22Rv1 (cell line): Measurements from ENCODE around the gene PAQR9.

Experiments used
- H3K27ac ChIP-seq: fragments of 450-650 bp; 2 replicates; pipeline ENCODE4 v1.5.1; 2017
- CTCF ChIP-seq: fragments of 450-650 bp; IDR thresholded peaks from 2 replicates; pipeline ENCODE4 v1.5.1; 2017; ENCODE audit warnings: mild to moderate bottlenecking
- ZFX ChIP-seq: fragments of 450-650 bp; IDR thresholded peaks from 2 replicates; pipeline ENCODE4 v1.6.1; 2017; ENCODE audit warnings: antibody characterized with exemption, borderline replicate concordance

The PAQR9 gene

GRCh38 chr3:142961539-142961938 lies 1.9 kb downstream of the PAQR9 start:
- no peak overlapping the region for H3K27ac ChIP-seq
- TF ChIP-seq CTCF (no peak), ZFX (no peak)

GRCh38 chr3:142960322-142960850 lies 3.1 kb downstream of the PAQR9 start:
- H3K27ac ChIP-seq = no peak overlapping the region
- no peak for TF ChIP-seq CTCF
- no peak for TF ChIP-seq ZFX

- TF ChIP-seq ZFX (no peak), CTCF (no peak)
Measured at GRCh38 chr3:142958707-142959106, 4.8 kb downstream of the PAQR9 start.

GRCh38 chr3:142953443-142953842 lies 10.0 kb downstream of the PAQR9 start:
- no peak for TF ChIP-seq CTCF
- TF ChIP-seq ZFX = no peak
- no peak overlapping the region for H3K27ac ChIP-seq

More at GRCh38 chr3:142958707-142959106, 4.8 kb downstream of the PAQR9 start:
- no peak overlapping the region for H3K27ac ChIP-seq

GRCh38 chr3:142952272-142953193 lies 10.9 kb downstream of the PAQR9 start:
- TF ChIP-seq ZFX (no peak), CTCF (no peak)
- no peak overlapping the region for H3K27ac ChIP-seq

- TF ChIP-seq ZFX = no peak
- no peak for TF ChIP-seq CTCF
Measured at GRCh38 chr3:142951794-142952193, 11.7 kb downstream of the PAQR9 start.

GRCh38 chr3:142950972-142951371 lies 12.5 kb downstream of the PAQR9 start:
- H3K27ac ChIP-seq = no peak overlapping the region

More at GRCh38 chr3:142951794-142952193, 11.7 kb downstream of the PAQR9 start:
- no peak overlapping the region for H3K27ac ChIP-seq

More at GRCh38 chr3:142950972-142951371, 12.5 kb downstream of the PAQR9 start:
- TF ChIP-seq CTCF = no peak
